Mucosa of descending colon (tissue), 3 donors: Measurements from ENCODE around the gene ZNF765. TPM values are rescaled to one million over a fixed set of nuclear protein-coding genes. Genes with fewer than 3 reads are reported as not detected.

ENCODE experiments used
- total RNA-seq, 3 donors: library from RNA; stranded (reverse); fragmentation: NEBNext Ultra II Directional in 2 of 3; extraction: Animal tissue kit (Norgen Biotek cat#: 25700) in 2 of 3; gene quantifications; one replicate each; pipeline versions ENCODE4 v1.2.1 to v1.2.4, GENCODE V29; 2021 to 2023
- donor health status: DM: no; HTN: no; CAD: no; lungs with moderate emphysema.
- donor health status: DM: no; HTN: no; CAD: no.
- donor health status: DM: no; HTN: yes; CAD: no.

ZNF765 gene
- total RNA-seq, 3 donors from 2014 or later: 10.1 to 16.8 (median 11.6) TPM

Other genes with a start within 250 kb of the ZNF765 start
- gene ZNF347, start 236.1 kb upstream of the ZNF765 start, total RNA-seq: 10 to 100 TPM in 1 of 3 donors, 1 to 10 TPM in 2; 6.9 to 12.9 (median 8.8) TPM
- 1 to 10 TPM; 3.2 to 4.7 (median 3.2) TPM for gene ZNF665, start 201.8 kb upstream of the ZNF765 start, total RNA-seq
- 10 to 100 TPM in 1 of 3 donors, 1 to 10 TPM in 2; 4.6 to 18.3 (median 6.7) TPM for gene ZNF677, start 140.3 kb upstream of the ZNF765 start, total RNA-seq
- gene VN1R2, start 136.9 kb upstream of the ZNF765 start, total RNA-seq: not detected
- not detected for gene VN1R4, start 127.4 kb upstream of the ZNF765 start, total RNA-seq
- 1 to 10 TPM; 6.1 to 7.9 (median 7.6) TPM for gene ZNF845, start 61.4 kb upstream of the ZNF765 start, total RNA-seq
- 10 to 100 TPM; 11.9 to 18.3 (median 16.5) TPM for gene ZNF525, start 29.4 kb upstream of the ZNF765 start, total RNA-seq
- gene ZNF761, start 36.8 kb downstream of the ZNF765 start, total RNA-seq: 10 to 100 TPM in 1 of 3 donors, 1 to 10 TPM in 2; 6.8 to 11.1 (median 8.8) TPM
- 1 to 10 TPM; 3.7 to 4.5 (median 4.1) TPM for gene ZNF813, start 72.6 kb downstream of the ZNF765 start, total RNA-seq
- gene ZNF331, start 143.0 kb downstream of the ZNF765 start, total RNA-seq: 10 to 100 TPM in 1 of 3 donors, 1 to 10 TPM in 2; 4.6 to 18.8 (median 6.1) TPM
- gene DPRX, start 236.8 kb downstream of the ZNF765 start, total RNA-seq: not detected